G401.6 (cell line): ENCODE results near the gene GOLGA2.

ENCODE experiments used
- FAIRE-seq: peaks from 2 replicates; lab custom pipeline; 2012; peaks lifted over from hg19 to GRCh38; lab: Jason Lieb, UNC

Gene GOLGA2

DNA sequence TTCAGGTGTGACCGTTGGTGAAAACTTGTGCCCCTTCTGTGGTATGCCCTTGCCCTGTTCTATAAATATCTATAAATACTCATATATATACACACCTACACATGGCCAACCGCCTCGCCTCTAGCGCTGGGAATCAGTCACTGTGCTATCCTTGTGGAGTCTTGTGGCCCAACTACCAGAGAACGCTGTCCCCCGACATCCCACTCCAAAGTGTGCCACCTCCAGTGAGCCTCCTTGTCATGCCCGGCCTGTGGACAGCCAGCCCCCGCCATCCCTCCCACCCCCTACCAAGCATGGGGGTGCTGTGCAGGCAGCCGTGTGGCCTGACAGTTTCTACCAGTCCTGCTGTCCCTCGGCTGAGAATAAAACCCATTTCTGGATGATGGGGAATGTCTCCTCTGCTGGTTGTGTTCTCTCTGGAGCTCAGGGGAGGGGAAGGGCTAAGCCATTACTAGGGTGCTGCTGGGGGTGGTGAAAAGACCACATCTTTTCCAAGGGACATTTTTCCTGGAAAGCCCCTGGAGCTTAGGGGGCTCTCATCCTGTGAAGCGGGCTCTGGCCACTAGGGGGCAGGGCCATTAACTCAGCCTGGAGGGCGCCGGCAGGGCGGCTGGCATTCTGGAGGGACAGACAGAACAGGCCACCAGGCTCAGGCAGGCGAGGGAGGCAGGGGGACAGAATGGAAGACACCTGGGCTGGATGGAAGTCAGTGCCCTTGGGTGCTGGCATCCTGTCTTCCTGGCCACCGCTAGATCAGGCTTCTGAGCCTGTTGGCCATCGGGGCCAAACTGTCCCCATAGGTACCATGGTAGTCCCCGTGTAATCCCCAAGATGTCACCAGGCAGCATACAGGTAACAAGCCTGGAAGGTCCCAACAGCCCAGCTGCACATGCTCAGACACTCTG is 20.7 kb downstream of the GOLGA2 start:
- no peak for FAIRE-seq

- no peak for FAIRE-seq
Measured at GRCh38 chr9:128254362-128254761, 21.4 kb downstream of the GOLGA2 start.

GRCh38 chr9:128253991-128254346 is 21.8 kb downstream of the GOLGA2 start:
- no peak for FAIRE-seq

DNA sequence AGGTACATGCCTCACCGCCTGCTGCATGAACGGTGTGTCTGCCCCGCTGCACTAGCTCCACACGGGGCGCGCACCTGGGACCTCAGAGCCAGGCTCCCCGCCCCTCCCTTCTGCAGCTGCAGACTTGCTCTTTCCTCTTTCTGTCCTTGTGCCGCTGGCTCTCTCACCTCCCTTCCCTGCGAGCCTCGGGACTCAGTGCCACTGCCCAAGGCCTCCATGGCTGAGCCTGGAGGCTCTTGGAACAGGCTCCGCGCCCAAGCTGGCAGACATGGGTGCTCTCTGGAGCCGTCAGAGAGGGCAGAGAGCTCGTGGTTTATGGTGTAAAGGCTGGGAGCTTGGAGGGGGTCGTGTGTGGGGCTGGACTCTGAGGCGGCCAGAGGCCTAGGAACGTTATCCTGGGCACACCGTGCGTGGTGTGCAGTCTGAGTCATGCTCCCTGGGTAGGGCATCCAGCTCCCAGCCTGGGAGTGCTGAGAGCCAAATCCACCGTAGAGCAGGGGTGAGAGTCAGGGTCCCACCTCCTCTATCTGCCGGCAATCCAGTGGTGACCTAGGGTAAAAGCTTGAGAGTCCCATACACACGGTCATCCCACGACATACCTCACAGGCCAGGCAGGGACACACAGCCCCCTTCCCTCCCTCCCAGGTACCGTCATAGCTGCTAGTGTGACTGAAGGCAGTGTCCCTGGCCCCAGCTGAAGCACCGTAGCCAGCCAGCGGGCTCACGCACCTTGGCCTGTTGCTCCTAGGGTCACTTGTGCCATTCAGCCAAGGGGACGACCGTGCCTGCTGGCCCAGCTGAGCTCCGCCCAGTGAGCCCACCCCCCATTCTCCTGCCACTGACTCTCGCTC is 22.4 kb downstream of the GOLGA2 start:
- FAIRE-seq: no peak

GRCh38 chr9:128252317-128253139 is 23.3 kb downstream of the GOLGA2 start:
- no peak for FAIRE-seq

DNA sequence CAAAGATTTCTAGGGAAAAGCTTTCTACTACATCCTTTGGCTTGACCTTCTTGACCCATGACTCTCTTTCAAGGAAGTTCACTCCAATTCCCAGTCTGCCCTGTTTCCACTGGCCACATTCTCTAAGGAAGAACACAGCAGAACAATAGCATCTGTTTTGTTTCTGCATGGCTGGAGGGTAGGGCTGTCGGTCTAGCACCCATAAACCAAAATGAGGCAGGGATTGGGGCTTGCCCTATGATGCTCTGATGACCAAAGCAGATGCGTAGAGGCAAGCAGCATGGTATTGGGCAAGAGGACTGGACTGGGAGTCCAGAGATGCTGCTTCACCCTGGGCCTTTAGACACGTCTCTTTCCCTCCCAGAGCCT is 24.1 kb downstream of the GOLGA2 start:
- FAIRE-seq: no peak

GRCh38 chr9:128250839-128251731 is 24.7 kb downstream of the GOLGA2 start:
- FAIRE-seq: no peak

DNA sequence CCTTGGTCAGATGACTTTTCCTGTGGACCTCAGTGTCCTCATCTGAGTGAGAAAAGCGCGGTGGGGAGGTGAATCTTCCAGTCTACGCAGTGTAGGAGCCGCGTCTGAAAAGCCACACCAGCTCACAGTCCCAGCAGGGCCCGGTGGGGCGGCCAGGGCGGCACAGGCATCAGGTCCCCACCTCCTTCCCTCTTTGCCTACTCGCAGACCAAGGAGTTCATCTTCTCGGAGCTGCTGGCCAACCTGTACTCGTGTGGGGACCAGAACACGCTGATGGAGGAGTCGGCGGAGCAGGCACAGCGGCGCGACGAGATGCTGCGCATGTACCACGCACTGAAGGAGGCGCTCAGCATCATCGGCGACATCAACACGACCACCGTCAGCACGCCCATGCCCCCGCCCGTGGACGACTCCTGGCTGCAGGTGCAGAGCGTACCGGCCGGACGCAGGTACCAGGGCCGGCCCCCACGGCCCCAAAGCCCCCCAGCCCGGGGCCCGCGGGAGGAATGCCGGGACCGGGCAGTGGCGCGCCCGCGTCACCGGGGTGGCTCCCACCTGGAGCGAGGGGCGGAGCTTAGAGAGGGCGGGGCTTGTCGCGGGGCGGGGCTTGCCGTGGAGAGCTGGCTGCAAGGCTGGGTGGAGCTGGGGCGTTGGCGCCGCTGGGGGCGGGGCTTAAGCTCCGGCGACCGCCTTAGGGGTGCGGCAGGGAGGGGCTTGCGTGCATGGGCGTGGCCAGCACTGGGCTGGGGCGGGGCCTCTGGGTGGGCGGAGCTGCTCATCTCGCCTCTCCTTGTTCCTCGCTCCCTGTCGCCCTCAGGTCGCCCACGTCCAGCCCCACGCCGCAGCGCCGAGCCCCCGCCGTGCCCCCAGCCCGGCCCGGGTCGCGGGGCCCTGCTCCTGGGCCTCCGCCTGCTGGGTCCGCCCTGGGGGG is 25.6 kb downstream of the GOLGA2 start:
- FAIRE-seq: no peak

- FAIRE-seq: no peak
Measured at GRCh38 chr9:128249558-128249907, 26.3 kb downstream of the GOLGA2 start.

- FAIRE-seq: no peak
Measured at GRCh38 chr9:128247226-128247803, 28.5 kb downstream of the GOLGA2 start.

DNA sequence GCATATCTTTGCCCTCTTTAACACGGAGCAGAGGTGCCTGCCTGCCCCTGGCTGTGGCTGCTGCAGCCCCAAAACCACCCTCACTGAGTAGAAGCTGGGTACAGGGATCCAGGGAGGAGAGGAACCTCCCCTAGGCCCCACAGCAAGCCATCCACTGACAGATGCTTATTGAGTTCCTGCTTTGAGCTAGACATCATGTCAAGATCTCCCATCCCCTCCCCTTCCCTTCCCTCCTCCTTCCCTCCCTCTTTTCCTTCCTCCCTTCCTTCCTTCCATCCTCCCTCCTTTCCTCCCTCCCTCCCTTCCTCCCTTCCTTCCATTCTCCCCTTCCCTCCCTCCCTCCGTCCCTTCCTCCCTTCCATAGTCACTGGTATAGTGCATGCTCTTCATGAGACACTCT is 29.3 kb downstream of the GOLGA2 start:
- FAIRE-seq: no peak

DNA sequence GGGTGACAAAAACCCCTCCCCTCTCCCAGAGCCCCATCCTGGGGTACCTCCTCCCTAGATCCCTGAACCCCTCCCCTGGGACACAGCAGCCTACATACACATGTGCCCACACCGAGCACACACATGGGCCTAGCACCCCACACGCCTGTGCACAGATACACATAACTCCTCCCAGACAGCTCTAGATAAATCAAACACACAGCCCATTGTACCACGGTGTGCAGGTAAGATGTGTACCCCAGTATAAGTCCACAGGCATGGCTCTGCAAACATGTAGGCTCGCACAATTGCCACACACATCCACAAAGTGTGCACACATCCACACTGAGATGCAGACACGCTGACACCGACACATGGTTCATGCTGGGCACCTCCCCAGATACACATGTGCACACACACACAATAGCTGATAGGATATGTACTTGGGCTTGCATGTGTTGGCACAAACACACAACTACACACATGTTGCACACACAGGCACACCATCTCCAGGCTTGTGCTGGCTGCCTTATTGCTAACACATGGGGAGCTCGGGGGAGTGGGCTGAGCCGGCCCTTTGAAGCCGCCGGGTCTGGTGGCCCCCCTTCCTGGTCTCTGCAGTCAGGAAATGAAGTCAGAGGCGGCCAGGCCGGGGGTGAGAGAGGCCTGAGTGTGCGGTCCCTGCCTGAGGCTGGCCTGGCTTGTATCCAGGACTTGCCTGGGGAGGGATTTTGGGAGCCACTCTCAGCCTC is 30.2 kb downstream of the GOLGA2 start:
- FAIRE-seq: no peak

- FAIRE-seq: no peak
Measured at GRCh38 chr9:128244837-128245231, 31.0 kb downstream of the GOLGA2 start.

DNA sequence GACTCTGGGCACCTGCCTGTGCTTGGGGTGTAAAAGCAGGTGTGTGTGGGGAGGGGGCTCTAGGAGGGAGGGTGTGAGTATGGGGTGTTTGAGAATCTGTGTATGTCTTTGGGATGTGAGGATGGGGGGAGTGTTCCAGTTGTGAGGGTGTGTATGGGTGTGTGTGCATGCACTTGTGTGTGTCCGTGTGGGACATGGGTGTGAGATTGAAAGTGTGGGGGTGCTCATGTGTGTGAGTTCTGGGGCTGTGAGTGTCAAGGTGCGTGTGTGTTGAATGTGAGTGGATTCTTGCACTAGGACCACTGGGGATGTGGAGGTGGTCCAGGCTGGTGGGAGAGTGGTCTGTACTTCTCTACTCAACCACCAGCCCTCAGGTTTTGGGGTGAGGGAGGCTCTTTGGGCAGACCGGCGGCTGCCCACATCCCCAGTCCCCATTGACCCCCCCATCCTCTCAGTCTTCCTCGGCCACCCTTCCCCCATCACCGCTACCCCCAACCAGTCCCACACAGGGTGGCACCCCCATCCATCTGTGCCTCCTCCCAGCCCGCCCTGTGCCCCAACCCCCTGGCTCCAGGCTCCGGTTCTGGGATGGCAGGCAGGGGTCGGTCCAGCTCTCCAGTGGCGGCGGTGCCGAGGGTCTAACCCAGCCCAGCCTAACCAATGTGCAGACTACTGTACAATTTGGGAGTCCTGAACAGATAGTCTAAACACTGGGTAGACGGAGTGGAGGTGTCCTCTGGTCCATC is 31.5 kb downstream of the GOLGA2 start:
- no peak for FAIRE-seq

- no peak for FAIRE-seq
Measured at GRCh38 chr9:128243215-128244018, 32.4 kb downstream of the GOLGA2 start.

GRCh38 chr9:128242828-128243214 is 33.0 kb downstream of the GOLGA2 start:
- no peak for FAIRE-seq

DNA sequence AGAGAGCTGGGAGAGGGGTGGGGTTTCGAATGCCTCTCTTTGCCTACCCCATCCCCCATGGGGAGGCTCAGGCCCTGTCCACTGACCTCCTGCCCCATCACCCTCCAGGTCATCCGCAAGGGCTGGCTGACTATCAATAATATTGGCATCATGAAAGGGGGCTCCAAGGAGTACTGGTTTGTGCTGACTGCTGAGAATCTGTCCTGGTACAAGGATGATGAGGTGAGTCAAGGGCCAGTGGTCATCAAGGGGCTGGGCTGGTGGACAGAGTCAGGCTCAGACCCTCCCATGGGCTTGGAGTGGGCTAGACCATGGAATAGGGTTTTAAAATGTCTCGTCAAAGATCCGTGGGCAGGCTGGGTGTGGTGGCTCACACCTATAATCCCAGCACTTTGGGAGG is 33.7 kb downstream of the GOLGA2 start:
- FAIRE-seq: no peak
